Liver (tissue), 9 donors: ENCODE data around the gene BCLAF1. TPM values are rescaled to one million over a fixed set of nuclear protein-coding genes. Genes with fewer than 3 reads are reported as not detected.

Experiments used
- DNase-seq: peaks from one replicate; pipeline ENCODE4 v3.0.0-alpha.2; 2017; ENCODE audit warnings: low spot score
- H3K27ac ChIP-seq, 2 donors: one replicate each; pipeline ENCODE4 v1.7.0; 2013; ENCODE audit warnings: inconsistent platforms in 2 of 2, low read length in 2 of 2, control low read depth in 1 of 2, low read depth in 1 of 2, mild to moderate bottlenecking in 1 of 2
- H3K27me3 ChIP-seq, 4 donors: one replicate each; pipeline versions ENCODE4 v1.6.1 to v1.7.0; 2013; ENCODE audit warnings: low read length in 3 of 4, inconsistent platforms in 1 of 4, mild to moderate bottlenecking in 1 of 4, moderate library complexity in 1 of 4; ENCODE audit not compliant: control insufficient read depth in 4 of 4, insufficient read depth in 4 of 4
- H3K36me3 ChIP-seq, 4 donors: one replicate each; pipeline versions ENCODE4 v1.6.1 to v1.7.0; 2013; ENCODE audit warnings: low read length in 3 of 4, mild to moderate bottlenecking in 3 of 4, low read depth in 1 of 4, moderate library complexity in 1 of 4; ENCODE audit not compliant: control insufficient read depth in 4 of 4, insufficient read depth in 3 of 4
- H3K4me1 ChIP-seq, 4 donors: one replicate each; pipeline versions ENCODE4 v1.6.1 to v1.7.0; 2013; ENCODE audit warnings: low read length in 3 of 4, mild to moderate bottlenecking in 3 of 4, moderate library complexity in 1 of 4; ENCODE audit not compliant: control insufficient read depth in 4 of 4, insufficient read depth in 4 of 4
- H3K4me3 ChIP-seq, 3 donors: one replicate each; pipeline versions ENCODE4 v1.6.1 to v1.7.0; 2013; ENCODE audit warnings: low read length in 3 of 3, control low read depth in 1 of 3, low read depth in 1 of 3, mild to moderate bottlenecking in 1 of 3
- H3K9ac ChIP-seq, 2 donors: one replicate each; pipeline ENCODE4 v1.7.0; 2013; ENCODE audit warnings: low read length in 2 of 2, mild to moderate bottlenecking in 2 of 2, moderate library complexity in 2 of 2, control low read depth in 1 of 2, low read depth in 1 of 2
- H3K9me3 ChIP-seq, 4 donors: one replicate each; pipeline versions ENCODE4 v1.6.1 to v1.7.0; 2013; ENCODE audit warnings: low read length in 3 of 4; ENCODE audit not compliant: control insufficient read depth in 4 of 4
- FOXA1 ChIP-seq: IDR thresholded peaks from 2 replicates; pipeline ENCODE4 v1.6.1; 2016; ENCODE audit warnings: antibody characterized with exemption
- GABPA ChIP-seq, 2 donors: IDR thresholded peaks in 1 of 2; conservative IDR thresholded peaks in 1 of 2; 2 replicates each; pipeline ENCODE4 v1.6.1; 2016; ENCODE audit warnings: antibody characterized with exemption in 2 of 2, mild to moderate bottlenecking in 1 of 2, moderate library complexity in 1 of 2
- HNF4A ChIP-seq, 2 donors: conservative IDR thresholded peaks; 2 replicates each; pipeline ENCODE4 v1.6.1; 2016; ENCODE audit warnings: antibody characterized with exemption in 2 of 2, mild to moderate bottlenecking in 2 of 2
- HNF4G ChIP-seq: IDR thresholded peaks from 2 replicates; pipeline ENCODE4 v1.6.1; 2016; ENCODE audit warnings: antibody characterized with exemption
- JUND ChIP-seq, 2 donors: IDR thresholded peaks; 2 replicates each; pipeline ENCODE4 v1.6.1; 2016; ENCODE audit warnings: antibody characterized with exemption in 2 of 2
- RAD21 ChIP-seq, 2 donors: IDR thresholded peaks; 2 replicates each; pipeline ENCODE4 v1.6.1; 2016; ENCODE audit warnings: antibody characterized with exemption in 2 of 2, mild to moderate bottlenecking in 2 of 2
- REST ChIP-seq: IDR thresholded peaks from 2 replicates; pipeline ENCODE4 v1.6.1; 2016; ENCODE audit warnings: antibody characterized with exemption, mild to moderate bottlenecking
- SP1 ChIP-seq: IDR thresholded peaks from 2 replicates; pipeline ENCODE4 v1.6.1; 2018; ENCODE audit warnings: antibody characterized with exemption, mild to moderate bottlenecking
- TAF1 ChIP-seq: conservative IDR thresholded peaks from 2 replicates; pipeline ENCODE4 v1.6.1; 2016; ENCODE audit warnings: antibody characterized with exemption, mild to moderate bottlenecking
- YY1 ChIP-seq: IDR thresholded peaks from 2 replicates; pipeline ENCODE4 v1.6.1; 2016; ENCODE audit warnings: antibody characterized with exemption, mild to moderate bottlenecking
- ZBTB33 ChIP-seq: IDR thresholded peaks from 2 replicates; pipeline ENCODE4 v1.6.1; 2016; ENCODE audit warnings: antibody characterized with exemption
- WGBS: extraction: QIAGEN DNeasy Blood & Tissue Kit; methylation state at CpG from one replicate; pipeline ENCODE4 v1.1.7; 2013; 5-methylcytosine and 5-hydroxymethylcytosine counted together
- polyA plus RNA-seq, 2 donors: library from polyadenylated mRNA; stranded (reverse) in 1 of 2; unstranded in 1 of 2; fragments of 200-250 nt in 1 of 2; fragments of >200 nt in 1 of 2; fragmentation: Nextera tagmentation in 1 of 2; extraction: Ambion mirVana in 1 of 2; gene quantifications; one replicate each; pipeline versions ENCODE4 v1.2.1 to v1.2.3, GENCODE V29; 2013 to 2015
- total RNA-seq, 2 donors: library from RNA; depleted of rRNA; stranded (reverse); fragments of >200 nt; gene quantifications; one replicate each; pipeline ENCODE4 v1.2.3, GENCODE V29; 2014
- TF ChIP-seq, protein P1 (sequence below): IDR thresholded peaks from 2 replicates; pipeline ENCODE4 v1.6.1; 2016; ENCODE audit warnings: antibody characterized with exemption
- TF ChIP-seq, protein P2 (sequence below): fragments of 150-350 bp; IDR thresholded peaks from 2 replicates; pipeline ENCODE4 v1.5.1; 2017; ENCODE audit warnings: improper control_type of control experiment, low read depth, low read length; ENCODE audit not compliant: missing input control
- donor health status: healthy.
- donor health status: healthy.
- donor health status: healthy.
- donor health status: healthy.
- donor health status: healthy.

The BCLAF1 gene
- total and polyA plus RNA-seq, 4 donors: 11.7 to 60.5 (median 38.0) TPM

DNA sequence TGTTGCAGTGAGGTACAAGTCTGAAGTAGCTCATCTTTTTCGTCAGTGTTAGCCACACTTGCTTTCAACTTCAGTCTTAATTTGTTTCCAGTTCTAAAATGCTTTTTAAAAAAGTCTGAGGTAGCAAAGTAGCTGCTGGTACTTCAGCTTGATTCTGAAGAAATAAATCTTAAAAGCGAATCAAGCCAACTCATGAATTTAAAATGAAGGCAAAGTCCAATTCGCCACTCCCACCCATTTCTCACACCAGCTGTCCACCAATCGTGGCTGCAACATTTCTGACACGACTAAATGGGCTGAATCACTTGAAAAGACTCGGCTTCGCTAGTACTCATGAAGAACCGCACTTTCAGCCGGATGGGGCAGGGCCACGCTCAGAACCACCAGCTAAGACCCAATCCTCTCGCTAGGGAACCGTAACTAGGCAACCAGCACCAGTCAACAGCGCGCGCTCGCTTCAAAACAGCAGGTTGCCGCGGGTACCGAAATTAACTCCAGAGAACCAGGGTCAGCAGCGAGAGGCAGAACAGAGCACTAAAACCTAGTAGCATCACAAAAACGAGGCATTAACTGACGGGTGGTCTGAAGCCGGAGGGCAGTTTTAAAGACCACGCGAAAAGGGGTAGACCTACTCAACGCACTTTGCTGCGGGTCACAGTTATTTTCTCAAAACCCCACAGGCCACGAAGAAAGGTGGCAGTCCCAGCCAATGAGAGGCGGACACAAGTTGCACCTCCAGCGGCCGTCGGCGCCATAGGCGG is 900 bp downstream of the BCLAF1 start:
- under 1% methylated on average over 34 of the region's 34 CpGs for WGBS
- Histone ChIP-seq H3K4me1 (peaks cover 12 to 38% (median 22%) of the 10 kb centered on the region in 4 donors), H3K4me3 (peak overlapping the region; percentile 74 to 98 (median 97)), H3K36me3 (no peaks in the 10 kb centered on the region), H3K9ac (peak overlapping the region; percentile 98 to 99), H3K27me3 (no peaks in the 10 kb centered on the region), H3K27ac (peak overlapping the region; percentile 100), H3K9me3 (no peaks in the 10 kb centered on the region)
- DNase-seq: peak; percentile 75
- TF ChIP-seq HNF4G (peak; percentile 62), GABPA (IDR thresholded peaks at IDR 0.05 in 1 of 2, conservative IDR thresholded peaks at IDR 0.05 in 1 of 2) (peak in 1 of 2 donors; percentile 47), JUND (IDR thresholded peaks at IDR 0.05) (peak in 1 of 2 donors; percentile 27), YY1 (no peak), HNF4A (conservative IDR thresholded peaks at IDR 0.05) (peak; percentile 81 to 83), ZBTB33 (no peak), REST (peak; percentile 11), SP1 (peak; percentile 50), TAF1 (peak; percentile 30), RAD21 (IDR thresholded peaks at IDR 0.05) (no peak), FOXA1 (peak; percentile 0)
- TF ChIP-seq, protein P1, sequence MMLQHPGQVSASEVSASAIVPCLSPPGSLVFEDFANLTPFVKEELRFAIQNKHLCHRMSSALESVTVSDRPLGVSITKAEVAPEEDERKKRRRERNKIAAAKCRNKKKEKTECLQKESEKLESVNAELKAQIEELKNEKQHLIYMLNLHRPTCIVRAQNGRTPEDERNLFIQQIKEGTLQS: no peak
- TF ChIP-seq, protein P2, sequence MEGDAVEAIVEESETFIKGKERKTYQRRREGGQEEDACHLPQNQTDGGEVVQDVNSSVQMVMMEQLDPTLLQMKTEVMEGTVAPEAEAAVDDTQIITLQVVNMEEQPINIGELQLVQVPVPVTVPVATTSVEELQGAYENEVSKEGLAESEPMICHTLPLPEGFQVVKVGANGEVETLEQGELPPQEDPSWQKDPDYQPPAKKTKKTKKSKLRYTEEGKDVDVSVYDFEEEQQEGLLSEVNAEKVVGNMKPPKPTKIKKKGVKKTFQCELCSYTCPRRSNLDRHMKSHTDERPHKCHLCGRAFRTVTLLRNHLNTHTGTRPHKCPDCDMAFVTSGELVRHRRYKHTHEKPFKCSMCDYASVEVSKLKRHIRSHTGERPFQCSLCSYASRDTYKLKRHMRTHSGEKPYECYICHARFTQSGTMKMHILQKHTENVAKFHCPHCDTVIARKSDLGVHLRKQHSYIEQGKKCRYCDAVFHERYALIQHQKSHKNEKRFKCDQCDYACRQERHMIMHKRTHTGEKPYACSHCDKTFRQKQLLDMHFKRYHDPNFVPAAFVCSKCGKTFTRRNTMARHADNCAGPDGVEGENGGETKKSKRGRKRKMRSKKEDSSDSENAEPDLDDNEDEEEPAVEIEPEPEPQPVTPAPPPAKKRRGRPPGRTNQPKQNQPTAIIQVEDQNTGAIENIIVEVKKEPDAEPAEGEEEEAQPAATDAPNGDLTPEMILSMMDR: peak; percentile 37

- Histone ChIP-seq H3K4me1 (peaks cover 15 to 62% (median 47%) of the 10 kb centered on the region in 4 donors), H3K4me3 (no peak overlapping the region), H3K27ac (no peak overlapping the region), H3K9ac (no peak overlapping the region), H3K9me3 (no peaks in the 10 kb centered on the region), H3K36me3 (peaks cover 0 to 3% (median 1%) of the 10 kb centered on the region in 4 donors), H3K27me3 (no peaks in the 10 kb centered on the region)
- 41% methylated on average over 2 of the region's 2 CpGs for WGBS
- DNase-seq: no peak
- TF ChIP-seq HNF4A (conservative IDR thresholded peaks at IDR 0.05): no peak
These were observed 4.7 kb downstream of the BCLAF1 start for GRCh38 chr6:136284909-136285308.
